Peyer's patch (tissue), 4 donors: ENCODE data around the gene MYOC.

ENCODE experiments used
- POLR2A ChIP-seq, 2 donors: fragments of 450-650 bp; IDR thresholded peaks; one replicate each; pipeline ENCODE4 v1.5.1; 2017; ENCODE audit warnings: antibody characterized with exemption in 2 of 2, mild to moderate bottlenecking in 2 of 2, moderate library complexity in 2 of 2
- TF ChIP-seq, protein P1 (sequence below), 6 experiments: fragments of 450-650 bp in 4 of 6; fragments of 200-600 bp in 2 of 6; sonication (generic) in 1 of 6; IDR thresholded peaks; one replicate each; pipeline ENCODE4 v1.5.1; 2017 to 2019; ENCODE audit warnings: antibody characterized with exemption in 6 of 6, mild to moderate bottlenecking in 3 of 6, moderate library complexity in 1 of 6

DNA sequence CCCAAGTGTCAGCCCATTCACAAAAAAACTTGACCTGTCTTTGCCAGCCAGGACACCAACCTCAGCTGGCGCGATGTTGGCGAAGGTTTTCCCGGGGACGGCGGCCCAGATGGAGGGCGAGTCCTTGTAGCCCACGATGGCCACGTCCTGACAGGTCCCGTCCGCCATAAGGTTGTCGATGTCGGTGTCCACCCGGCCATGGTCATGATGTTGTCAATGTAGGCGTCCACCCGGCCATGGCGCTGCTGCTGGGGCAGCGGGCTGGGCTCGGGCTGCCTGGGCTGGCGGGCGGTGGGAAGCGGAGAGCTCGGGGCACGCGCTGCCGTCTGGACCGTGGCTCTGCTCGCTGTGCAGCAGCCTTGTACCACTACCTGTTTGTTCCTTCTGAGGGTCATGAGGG, 18.3 kb upstream of the MYOC start:
- no peak for TF ChIP-seq POLR2A (IDR thresholded peaks at IDR 0.05)
- TF ChIP-seq, protein P1, sequence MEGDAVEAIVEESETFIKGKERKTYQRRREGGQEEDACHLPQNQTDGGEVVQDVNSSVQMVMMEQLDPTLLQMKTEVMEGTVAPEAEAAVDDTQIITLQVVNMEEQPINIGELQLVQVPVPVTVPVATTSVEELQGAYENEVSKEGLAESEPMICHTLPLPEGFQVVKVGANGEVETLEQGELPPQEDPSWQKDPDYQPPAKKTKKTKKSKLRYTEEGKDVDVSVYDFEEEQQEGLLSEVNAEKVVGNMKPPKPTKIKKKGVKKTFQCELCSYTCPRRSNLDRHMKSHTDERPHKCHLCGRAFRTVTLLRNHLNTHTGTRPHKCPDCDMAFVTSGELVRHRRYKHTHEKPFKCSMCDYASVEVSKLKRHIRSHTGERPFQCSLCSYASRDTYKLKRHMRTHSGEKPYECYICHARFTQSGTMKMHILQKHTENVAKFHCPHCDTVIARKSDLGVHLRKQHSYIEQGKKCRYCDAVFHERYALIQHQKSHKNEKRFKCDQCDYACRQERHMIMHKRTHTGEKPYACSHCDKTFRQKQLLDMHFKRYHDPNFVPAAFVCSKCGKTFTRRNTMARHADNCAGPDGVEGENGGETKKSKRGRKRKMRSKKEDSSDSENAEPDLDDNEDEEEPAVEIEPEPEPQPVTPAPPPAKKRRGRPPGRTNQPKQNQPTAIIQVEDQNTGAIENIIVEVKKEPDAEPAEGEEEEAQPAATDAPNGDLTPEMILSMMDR (IDR thresholded peaks at IDR 0.05), result no peak
